ENCODE measurements around the gene SLAMF9.

GRCh38 chr1:159945483-159946241 is 8.4 kb downstream of the SLAMF9 start, which contains the start of gene IGSF9:
- no peak for TF ChIP-seq POLR2A (IDR thresholded peaks at IDR 0.05)
- peak in 2 of 6 experiments; percentile 38 to 49 for TF ChIP-seq CTCF (IDR thresholded peaks at IDR 0.05)

All from thyroid gland (tissue), 4 donors.